HEK293 (cell line): Measurements from ENCODE around the gene MACC1.

ENCODE experiments used
- CTCF ChIA-PET: fragments of 350-600 bp; formaldehyde crosslinking; extraction: SDS; loops from one replicate; lab custom pipeline; 2021; ENCODE audit warnings: antibody characterized with exemption; lab: Yijun Ruan, JAX
- POLR2A ChIA-PET: fragments of 300-600 bp; formaldehyde crosslinking; extraction: SDS; loops from one replicate; lab custom pipeline; 2020; ENCODE audit warnings: antibody characterized with exemption, inconsistent platforms; lab: Yijun Ruan, JAX
- H3K27ac ChIP-seq: fragments of 200-500 bp; sonication (Bioruptor generic); 2 replicates; pipeline ENCODE4 v1.5.1; 2014; ENCODE audit warnings: low read depth, low read length, control low read depth, inconsistent platforms; ENCODE audit errors: extremely low read depth
- H3K36me3 ChIP-seq, 2 experiments: fragments of 200-500 bp in 1 of 2; sonication (Bioruptor generic) in 1 of 2; 1 replicate in 1 of 2; 2 replicates in 1 of 2; pipeline ENCODE4 v1.5.1; 2014 to 2017; ENCODE audit warnings: inconsistent platforms in 2 of 2, low read length in 2 of 2; ENCODE audit not compliant: control insufficient read depth in 2 of 2, insufficient read depth in 1 of 2
- H3K4me1 ChIP-seq: fragments of 200-500 bp; sonication (Bioruptor generic); 2 replicates; pipeline ENCODE4 v1.5.1; 2014; ENCODE audit warnings: mild to moderate bottlenecking, low read length, inconsistent platforms; ENCODE audit not compliant: control insufficient read depth, insufficient read depth
- H3K4me3 ChIP-seq: 2 replicates; pipeline ENCODE4 v1.5.1; 2011; ENCODE audit warnings: low read depth, mild to moderate bottlenecking, control low read depth, low read length, moderate library complexity
- H3K9me3 ChIP-seq: fragments of 200-500 bp; sonication (Bioruptor generic); 2 replicates; pipeline ENCODE4 v1.5.1; 2014; ENCODE audit warnings: low read depth, low read length, inconsistent platforms; ENCODE audit not compliant: control insufficient read depth, insufficient read depth
- HOXA7 ChIP-seq: sonication (generic); formaldehyde crosslinking; IDR thresholded peaks from 2 replicates; pipeline ENCODE4 v1.8.1; 2022; ENCODE audit warnings: missing genetic modification reagents, borderline replicate concordance
- HOXC10 ChIP-seq: sonication (generic); formaldehyde crosslinking; IDR thresholded peaks from 2 replicates; pipeline ENCODE4 v1.8.1; 2023; ENCODE audit warnings: mild to moderate bottlenecking, missing genetic modification reagents
- IKZF3 ChIP-seq: fragments of 450-650 bp; IDR thresholded peaks from 2 replicates; pipeline ENCODE4 v1.5.0; 2018; ENCODE audit warnings: missing biosample characterization, mild to moderate bottlenecking, missing genetic modification characterization, moderate library complexity
- WT1 ChIP-seq: fragments of 450-650 bp; formaldehyde crosslinking; IDR thresholded peaks from 2 replicates; pipeline ENCODE4 v1.5.1; 2016; ENCODE audit warnings: missing biosample characterization, missing genetic modification characterization
- ZFHX2 ChIP-seq: fragments of 450-650 bp; formaldehyde crosslinking; conservative IDR thresholded peaks from 2 replicates; pipeline ENCODE4 v1.5.1; 2016; ENCODE audit warnings: missing biosample characterization, missing genetic modification characterization
- ZNF2 ChIP-seq: fragments of 450-650 bp; formaldehyde crosslinking; IDR thresholded peaks from 2 replicates; pipeline ENCODE4 v1.5.1; 2016; ENCODE audit warnings: missing biosample characterization, missing genetic modification characterization
- ZNF202 ChIP-seq: fragments of 450-650 bp; formaldehyde crosslinking; IDR thresholded peaks from 2 replicates; pipeline ENCODE4 v1.5.1; 2016; ENCODE audit warnings: missing biosample characterization, missing genetic modification characterization, borderline replicate concordance
- ZNF280D ChIP-seq: fragments of 450-650 bp; formaldehyde crosslinking; IDR thresholded peaks from 2 replicates; pipeline ENCODE4 v1.5.1; 2016; ENCODE audit warnings: missing biosample characterization, missing genetic modification characterization
- ZNF335 ChIP-seq: fragments of 450-650 bp; formaldehyde crosslinking; conservative IDR thresholded peaks from 2 replicates; pipeline ENCODE4 v1.5.1; 2016; ENCODE audit warnings: missing biosample characterization, missing genetic modification characterization
- ZNF391 ChIP-seq: fragments of 450-650 bp; formaldehyde crosslinking; IDR thresholded peaks from 2 replicates; pipeline ENCODE4 v1.5.1; 2016; ENCODE audit warnings: low read depth, missing biosample characterization, missing genetic modification characterization, borderline replicate concordance
- ZNF394 ChIP-seq: fragments of 450-650 bp; formaldehyde crosslinking; IDR thresholded peaks from 2 replicates; pipeline ENCODE4 v1.5.1; 2016; ENCODE audit warnings: missing biosample characterization, missing genetic modification characterization, mild to moderate bottlenecking, moderate library complexity, borderline replicate concordance
- ZNF423 ChIP-seq: fragments of 450-650 bp; formaldehyde crosslinking; IDR thresholded peaks from 2 replicates; pipeline ENCODE4 v1.5.1; 2016; ENCODE audit warnings: missing biosample characterization, missing genetic modification characterization
- ZNF48 ChIP-seq: fragments of 450-650 bp; formaldehyde crosslinking; IDR thresholded peaks from 2 replicates; pipeline ENCODE4 v1.5.1; 2016; ENCODE audit warnings: missing biosample characterization, missing genetic modification characterization
- ZNF514 ChIP-seq: fragments of 450-650 bp; formaldehyde crosslinking; IDR thresholded peaks from 2 replicates; pipeline ENCODE4 v1.5.1; 2016; ENCODE audit warnings: missing biosample characterization, missing genetic modification characterization
- ZNF530 ChIP-seq: fragments of 450-650 bp; formaldehyde crosslinking; IDR thresholded peaks from 2 replicates; pipeline ENCODE4 v1.5.1; 2016; ENCODE audit warnings: low read depth, missing biosample characterization, missing genetic modification characterization
- ZNF548 ChIP-seq: fragments of 450-650 bp; formaldehyde crosslinking; IDR thresholded peaks from 2 replicates; pipeline ENCODE4 v1.5.1; 2016; ENCODE audit warnings: missing biosample characterization, missing genetic modification characterization
- ZNF621 ChIP-seq: fragments of 450-650 bp; formaldehyde crosslinking; IDR thresholded peaks from 2 replicates; pipeline ENCODE4 v1.5.1; 2017; ENCODE audit warnings: missing biosample characterization, missing genetic modification characterization
- ZNF624 ChIP-seq: fragments of 450-650 bp; formaldehyde crosslinking; IDR thresholded peaks from 2 replicates; pipeline ENCODE4 v1.5.1; 2017; ENCODE audit warnings: missing biosample characterization, missing genetic modification characterization
- ZNF658 ChIP-seq: fragments of 450-650 bp; formaldehyde crosslinking; IDR thresholded peaks from 2 replicates; pipeline ENCODE4; 2016; ENCODE audit warnings: missing biosample characterization, missing genetic modification characterization
- ZSCAN23 ChIP-seq: fragments of 450-650 bp; formaldehyde crosslinking; IDR thresholded peaks from 2 replicates; pipeline ENCODE4 v1.5.1; 2016; ENCODE audit warnings: missing biosample characterization, missing genetic modification characterization
- ZSCAN30 ChIP-seq: fragments of 450-650 bp; IDR thresholded peaks from 2 replicates; pipeline ENCODE4 v1.5.1; 2018; ENCODE audit warnings: missing biosample characterization, mild to moderate bottlenecking, missing genetic modification characterization, moderate library complexity
- ZSCAN5A ChIP-seq: fragments of 450-650 bp; formaldehyde crosslinking; IDR thresholded peaks from 2 replicates; pipeline ENCODE4 v1.5.1; 2016; ENCODE audit warnings: missing biosample characterization, missing genetic modification characterization
- TF ChIP-seq, protein P1 (sequence below): fragments of 450-650 bp; formaldehyde crosslinking; IDR thresholded peaks from 2 replicates; pipeline ENCODE4 v1.5.1; 2017; ENCODE audit warnings: missing biosample characterization, mild to moderate bottlenecking, missing genetic modification characterization, moderate library complexity
- TF ChIP-seq, protein P2 (sequence below): fragments of 450-650 bp; formaldehyde crosslinking; IDR thresholded peaks from 2 replicates; pipeline ENCODE4 v1.5.1; 2016; ENCODE audit warnings: missing biosample characterization, missing genetic modification characterization
- TF ChIP-seq, protein P3 (sequence below): fragments of 450-650 bp; formaldehyde crosslinking; IDR thresholded peaks from 2 replicates; pipeline ENCODE4 v1.5.1; 2016; ENCODE audit warnings: missing biosample characterization, missing genetic modification characterization
- TF ChIP-seq, protein P4 (sequence below): fragments of 450-650 bp; formaldehyde crosslinking; IDR thresholded peaks from 2 replicates; pipeline ENCODE4 v1.5.1; 2017; ENCODE audit warnings: missing biosample characterization, missing genetic modification characterization

The MACC1 gene

GRCh38 chr7:20136647-20137046, 80.5 kb downstream of the MACC1 start (continued):
- TF ChIP-seq ZNF335 (tag by site-specific recombination) (no peak), ZNF2 (tag by site-specific recombination) (no peak), ZSCAN5A (no peak), HOXA7 (no peak), ZNF624 (no peak), ZNF548 (tag by site-specific recombination) (no peak), ZNF658 (tag by site-specific recombination) (no peak)

DNA sequence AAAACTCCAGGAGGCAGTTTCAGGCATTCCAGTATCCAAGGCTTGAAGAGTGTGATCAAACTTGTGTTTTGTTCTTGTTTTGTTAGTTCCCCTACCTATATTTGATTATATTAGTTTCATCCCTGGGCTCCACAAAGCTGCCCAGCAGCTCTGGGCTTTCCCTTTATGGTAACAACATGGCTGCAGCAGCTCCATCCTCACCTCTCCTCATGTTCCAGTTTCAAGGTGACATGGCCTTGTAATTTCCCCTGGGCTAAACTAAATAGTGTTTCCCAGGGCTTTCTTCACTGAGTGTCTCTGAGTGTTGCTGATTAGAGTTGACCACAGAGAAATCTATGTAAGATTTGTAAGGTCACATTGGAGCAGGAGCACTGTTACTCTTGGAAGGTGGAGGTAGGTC, 83.4 kb downstream of the MACC1 start:
- no peak overlapping the region for H3K27ac ChIP-seq
- POLR2A ChIA-PET = no interaction called here
- no peaks in the 10 kb centered on the region for H3K36me3 ChIP-seq
- H3K9me3 ChIP-seq = no peaks in the 10 kb centered on the region
- H3K4me3 ChIP-seq = no peak overlapping the region
- CTCF ChIA-PET = interaction anchor here (1.6 kb wide), 1 partner anchor 39 kb away, joined by 6 read pairs; no protein-coding TSS in a partner anchor
- H3K4me1 ChIP-seq = no peaks in the 10 kb centered on the region
- no peak for TF ChIP-seq ZNF423 (tag by site-specific recombination)
- TF ChIP-seq, protein P1, sequence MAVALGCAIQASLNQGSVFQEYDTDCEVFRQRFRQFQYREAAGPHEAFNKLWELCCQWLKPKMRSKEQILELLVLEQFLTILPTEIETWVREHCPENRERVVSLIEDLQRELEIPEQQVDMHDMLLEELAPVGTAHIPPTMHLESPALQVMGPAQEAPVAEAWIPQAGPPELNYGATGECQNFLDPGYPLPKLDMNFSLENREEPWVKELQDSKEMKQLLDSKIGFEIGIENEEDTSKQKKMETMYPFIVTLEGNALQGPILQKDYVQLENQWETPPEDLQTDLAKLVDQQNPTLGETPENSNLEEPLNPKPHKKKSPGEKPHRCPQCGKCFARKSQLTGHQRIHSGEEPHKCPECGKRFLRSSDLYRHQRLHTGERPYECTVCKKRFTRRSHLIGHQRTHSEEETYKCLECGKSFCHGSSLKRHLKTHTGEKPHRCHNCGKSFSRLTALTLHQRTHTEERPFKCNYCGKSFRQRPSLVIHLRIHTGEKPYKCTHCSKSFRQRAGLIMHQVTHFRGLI (tag by site-specific recombination) = no peak
- TF ChIP-seq ZNF621 = no peak
- no peak for TF ChIP-seq ZNF530 (tag by site-specific recombination)
- no peak for TF ChIP-seq IKZF3
- no peak for TF ChIP-seq ZNF391 (tag by site-specific recombination)
- no peak for TF ChIP-seq ZFHX2 (tag by site-specific recombination)
- TF ChIP-seq ZSCAN23 (tag by site-specific recombination) = no peak
- TF ChIP-seq HOXC10 (CRISPR knock-in tag) = no peak
- TF ChIP-seq ZNF280D (tag by site-specific recombination) = no peak
- TF ChIP-seq, protein P2, sequence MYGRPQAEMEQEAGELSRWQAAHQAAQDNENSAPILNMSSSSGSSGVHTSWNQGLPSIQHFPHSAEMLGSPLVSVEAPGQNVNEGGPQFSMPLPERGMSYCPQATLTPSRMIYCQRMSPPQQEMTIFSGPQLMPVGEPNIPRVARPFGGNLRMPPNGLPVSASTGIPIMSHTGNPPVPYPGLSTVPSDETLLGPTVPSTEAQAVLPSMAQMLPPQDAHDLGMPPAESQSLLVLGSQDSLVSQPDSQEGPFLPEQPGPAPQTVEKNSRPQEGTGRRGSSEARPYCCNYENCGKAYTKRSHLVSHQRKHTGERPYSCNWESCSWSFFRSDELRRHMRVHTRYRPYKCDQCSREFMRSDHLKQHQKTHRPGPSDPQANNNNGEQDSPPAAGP = no peak
- TF ChIP-seq, protein P3, sequence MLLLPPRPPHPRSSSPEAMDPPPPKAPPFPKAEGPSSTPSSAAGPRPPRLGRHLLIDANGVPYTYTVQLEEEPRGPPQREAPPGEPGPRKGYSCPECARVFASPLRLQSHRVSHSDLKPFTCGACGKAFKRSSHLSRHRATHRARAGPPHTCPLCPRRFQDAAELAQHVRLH = no peak
- no peak for TF ChIP-seq ZNF514 (tag by site-specific recombination)
- TF ChIP-seq ZSCAN30 = no peak
- no peak for TF ChIP-seq WT1 (tag by site-specific recombination)
- no peak for TF ChIP-seq ZNF48
- no peak for TF ChIP-seq ZNF202
- TF ChIP-seq, protein P4, sequence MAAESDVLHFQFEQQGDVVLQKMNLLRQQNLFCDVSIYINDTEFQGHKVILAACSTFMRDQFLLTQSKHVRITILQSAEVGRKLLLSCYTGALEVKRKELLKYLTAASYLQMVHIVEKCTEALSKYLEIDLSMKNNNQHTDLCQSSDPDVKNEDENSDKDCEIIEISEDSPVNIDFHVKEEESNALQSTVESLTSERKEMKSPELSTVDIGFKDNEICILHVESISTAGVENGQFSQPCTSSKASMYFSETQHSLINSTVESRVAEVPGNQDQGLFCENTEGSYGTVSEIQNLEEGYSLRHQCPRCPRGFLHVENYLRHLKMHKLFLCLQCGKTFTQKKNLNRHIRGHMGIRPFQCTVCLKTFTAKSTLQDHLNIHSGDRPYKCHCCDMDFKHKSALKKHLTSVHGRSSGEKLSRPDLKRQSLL (tag by site-specific recombination) = no peak
- TF ChIP-seq ZNF394 = no peak
- TF ChIP-seq, all 188 proteins: peak for 0
